Epithelial cell of proximal tubule (primary cell): ENCODE data around the gene PAPOLB. TPM values are rescaled to one million over a fixed set of nuclear protein-coding genes. Genes with fewer than 3 reads are reported as not detected.

Experiments used
- DNase-seq: peaks from one replicate; pipeline ENCODE4 v3.0.0-alpha.2; 2011; ENCODE audit warnings: low read depth
- H3K4me3 ChIP-seq: 2 replicates; pipeline ENCODE4 v1.5.1; 2011; ENCODE audit warnings: low read depth, mild to moderate bottlenecking, low read length
- CTCF ChIP-seq: conservative IDR thresholded peaks from 2 replicates; pipeline ENCODE4 v1.5.1; 2012; ENCODE audit warnings: low read depth, mild to moderate bottlenecking, low read length
- total RNA-seq: library from RNA; depleted of rRNA; stranded (reverse); fragments of >200 nt; gene quantifications from 2 replicates; pipeline ENCODE4 v1.2.3, GENCODE V29; 2015

The PAPOLB gene
- total RNA-seq, 1 donor from 2014 or later = not detected

- no peak for TF ChIP-seq CTCF
- H3K4me3 ChIP-seq = no peak overlapping the region
- DNase-seq = no peak
Measured at GRCh38 chr7:4841007-4841784, 20.6 kb downstream of the PAPOLB start.

DNA sequence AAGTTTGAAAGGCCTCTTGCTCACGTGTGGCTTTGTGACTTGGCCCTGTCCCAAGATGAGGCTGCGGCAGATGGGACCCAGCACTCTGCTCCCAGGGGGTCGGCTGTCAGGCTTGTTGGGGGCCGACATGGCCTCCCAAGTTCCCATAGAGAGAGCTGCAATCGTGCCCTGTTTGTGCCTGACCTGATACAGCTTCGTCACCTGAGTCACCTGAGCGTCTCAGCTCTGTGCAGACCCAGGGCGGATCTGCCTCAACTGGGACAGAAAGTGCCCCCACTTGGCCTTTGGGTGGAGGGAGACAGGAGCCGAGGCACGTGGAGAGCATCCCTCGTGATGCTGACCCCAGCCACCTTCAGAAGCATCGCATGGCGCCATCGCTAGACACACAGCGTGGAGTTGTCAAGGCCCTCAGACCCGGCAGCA lies 21.7 kb downstream of the PAPOLB start:
- TF ChIP-seq CTCF = no peak
- H3K4me3 ChIP-seq = no peak overlapping the region
- DNase-seq = no peak

- no peak for DNase-seq
- H3K4me3 ChIP-seq = no peak overlapping the region
- no peak for TF ChIP-seq CTCF
Measured at GRCh38 chr7:4838626-4839334, 23.1 kb downstream of the PAPOLB start.

GRCh38 chr7:4837803-4838625 lies 23.8 kb downstream of the PAPOLB start:
- TF ChIP-seq CTCF = no peak
- no peak overlapping the region for H3K4me3 ChIP-seq
- no peak for DNase-seq

GRCh38 chr7:4837041-4837802 lies 24.6 kb downstream of the PAPOLB start:
- TF ChIP-seq CTCF = no peak
- H3K4me3 ChIP-seq = no peak overlapping the region
- no peak for DNase-seq

GRCh38 chr7:4836206-4836661 lies 25.6 kb downstream of the PAPOLB start:
- DNase-seq = no peak
- TF ChIP-seq CTCF = no peak
- no peak overlapping the region for H3K4me3 ChIP-seq
